Neural cell (in vitro differentiated cells): ENCODE data around the gene RAC2.

Experiments
- CTCF ChIP-seq: fragments of 450-650 bp; IDR thresholded peaks from 2 replicates; pipeline ENCODE4 v1.5.1; 2014; ENCODE audit warnings: antibody characterized with exemption, mild to moderate bottlenecking, moderate library complexity; ENCODE audit not compliant: poor library complexity, severe bottlenecking
- EP300 ChIP-seq: fragments of 450-650 bp; conservative IDR thresholded peaks from 2 replicates; pipeline ENCODE4 v1.6.1; 2014; ENCODE audit warnings: antibody characterized with exemption, mild to moderate bottlenecking, moderate library complexity; ENCODE audit not compliant: poor library complexity, severe bottlenecking
- EZH2 ChIP-seq: fragments of 200-600, 300-800 bp; shearing (Covaris generic), sonication (generic); IDR thresholded peaks from 2 replicates; pipeline ENCODE4 v1.6.1; 2014; ENCODE audit warnings: antibody characterized with exemption, low read length, borderline replicate concordance, mild to moderate bottlenecking; ENCODE audit not compliant: insufficient read depth, poor library complexity, severe bottlenecking
- MXI1 ChIP-seq: fragments of 450-650 bp; conservative IDR thresholded peaks from 2 replicates; pipeline ENCODE4 v1.6.1; 2014; ENCODE audit warnings: antibody characterized with exemption, mild to moderate bottlenecking; ENCODE audit not compliant: poor library complexity, severe bottlenecking
- RAD21 ChIP-seq: fragments of 450-650 bp; conservative IDR thresholded peaks from 2 replicates; pipeline ENCODE4 v1.6.1; 2014; ENCODE audit warnings: antibody characterized with exemption, mild to moderate bottlenecking, moderate library complexity
- REST ChIP-seq: IDR thresholded peaks from 2 replicates; pipeline ENCODE4 v1.6.1; 2012; ENCODE audit warnings: borderline replicate concordance
- TAF1 ChIP-seq: IDR thresholded peaks from 2 replicates; pipeline ENCODE4 v1.6.1; 2012; ENCODE audit warnings: low read depth

- TF ChIP-seq EZH2 (no peak), EP300 (no peak), CTCF (no peak), RAD21 (no peak), REST (no peak), MXI1 (no peak), TAF1 (no peak)
Measured at GRCh38 chr22:37241351-37242142, 2.5 kb downstream of the RAC2 start.
